Stimulated activated CD4-positive, alpha-beta T cell treated with anti-CD3 and anti-CD28 coated beads, Interleukin-1b, Interleukin-23, amount 100 ng/mL, for 1 hour (primary cell): ENCODE data around the gene MGLL.
"Not testable (repeated sequence)": the region's sequence is repeated elsewhere in the genome, so short reads cannot be mapped to it uniquely, and the experiment has no call there.

Experiments used
- DNase-seq, 2 donors: peaks; one replicate each; pipeline ENCODE4 v3.0.0-alpha.2; 2020; ENCODE audit warnings: low read depth in 2 of 2

The MGLL gene

GRCh38 chr3:127658234-127658633 is 164.1 kb downstream of the MGLL start:
- no peak for DNase-seq

GRCh38 chr3:127656906-127657305 is 165.4 kb downstream of the MGLL start:
- no peak for DNase-seq

- DNase-seq, result no peak
Measured at GRCh38 chr3:127655641-127656040, 166.7 kb downstream of the MGLL start.

GRCh38 chr3:127654993-127655392 is 167.3 kb downstream of the MGLL start:
- DNase-seq, result not testable (repeated sequence)

- no peak for DNase-seq
Measured at GRCh38 chr3:127654374-127654773, 167.9 kb downstream of the MGLL start.

GRCh38 chr3:127652246-127652995 is 169.9 kb downstream of the MGLL start:
- DNase-seq, result no peak

- DNase-seq, result no peak
Measured at GRCh38 chr3:127651516-127652172, 170.7 kb downstream of the MGLL start.

- no peak for DNase-seq
Measured at GRCh38 chr3:127650236-127650635, 172.1 kb downstream of the MGLL start.

- no peak for DNase-seq
Measured at GRCh38 chr3:127647845-127648204, 174.5 kb downstream of the MGLL start.

GRCh38 chr3:127647166-127647844 is 175.0 kb downstream of the MGLL start:
- DNase-seq, result no peak

GRCh38 chr3:127646501-127647046 is 175.7 kb downstream of the MGLL start:
- no peak for DNase-seq

- no peak for DNase-seq
Measured at GRCh38 chr3:127645371-127646015, 176.8 kb downstream of the MGLL start.

- no peak for DNase-seq
Measured at GRCh38 chr3:127644641-127645370, 177.5 kb downstream of the MGLL start.

GRCh38 chr3:127640042-127640355 is 182.3 kb downstream of the MGLL start:
- no peak for DNase-seq

GRCh38 chr3:127639173-127640041 is 182.9 kb downstream of the MGLL start:
- DNase-seq, result no peak
